ENCODE measurements around the gene MPDZ.

DNA sequence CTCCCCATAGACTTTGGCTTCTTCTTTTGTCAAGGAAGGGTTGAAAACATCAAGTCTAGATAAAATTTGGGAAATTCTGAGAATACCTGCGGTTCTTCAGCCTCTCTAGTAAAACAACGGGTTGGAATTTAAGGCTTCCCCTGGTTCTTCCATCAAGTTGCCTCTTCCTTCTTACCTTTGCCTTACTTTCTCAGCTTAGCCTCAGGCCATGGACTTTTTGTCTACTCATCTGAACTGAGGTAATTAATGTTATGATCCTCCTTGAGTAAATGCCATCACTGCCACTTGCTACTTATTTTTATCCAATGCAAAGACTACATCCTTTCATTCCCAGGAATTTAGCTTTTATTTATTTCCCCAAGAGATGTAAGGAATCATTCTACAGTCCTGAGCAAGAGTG is 184.4 kb downstream of the MPDZ start:
- TF ChIP-seq, protein P1, sequence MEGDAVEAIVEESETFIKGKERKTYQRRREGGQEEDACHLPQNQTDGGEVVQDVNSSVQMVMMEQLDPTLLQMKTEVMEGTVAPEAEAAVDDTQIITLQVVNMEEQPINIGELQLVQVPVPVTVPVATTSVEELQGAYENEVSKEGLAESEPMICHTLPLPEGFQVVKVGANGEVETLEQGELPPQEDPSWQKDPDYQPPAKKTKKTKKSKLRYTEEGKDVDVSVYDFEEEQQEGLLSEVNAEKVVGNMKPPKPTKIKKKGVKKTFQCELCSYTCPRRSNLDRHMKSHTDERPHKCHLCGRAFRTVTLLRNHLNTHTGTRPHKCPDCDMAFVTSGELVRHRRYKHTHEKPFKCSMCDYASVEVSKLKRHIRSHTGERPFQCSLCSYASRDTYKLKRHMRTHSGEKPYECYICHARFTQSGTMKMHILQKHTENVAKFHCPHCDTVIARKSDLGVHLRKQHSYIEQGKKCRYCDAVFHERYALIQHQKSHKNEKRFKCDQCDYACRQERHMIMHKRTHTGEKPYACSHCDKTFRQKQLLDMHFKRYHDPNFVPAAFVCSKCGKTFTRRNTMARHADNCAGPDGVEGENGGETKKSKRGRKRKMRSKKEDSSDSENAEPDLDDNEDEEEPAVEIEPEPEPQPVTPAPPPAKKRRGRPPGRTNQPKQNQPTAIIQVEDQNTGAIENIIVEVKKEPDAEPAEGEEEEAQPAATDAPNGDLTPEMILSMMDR (IDR thresholded peaks at IDR 0.05), result no peak
- no peak for TF ChIP-seq POLR2A (IDR thresholded peaks at IDR 0.05)
